Keratinocyte (primary cell): Measurements from ENCODE around the gene CSMD2. TPM values are rescaled to one million over a fixed set of nuclear protein-coding genes. Genes with fewer than 3 reads are reported as not detected.

ENCODE experiments used
- DNase-seq: peaks from one replicate; pipeline ENCODE4 v3.0.0-alpha.2; 2011; ENCODE audit warnings: low read depth, missing footprints, low spot score
- FAIRE-seq: peaks from 2 replicates; lab custom pipeline; 2011; peaks lifted over from hg19 to GRCh38; lab: Jason Lieb, UNC
- H2AFZ ChIP-seq: 2 replicates; pipeline ENCODE4 v1.6.0; 2012; ENCODE audit warnings: low read length, control low read depth, inconsistent platforms; ENCODE audit not compliant: control insufficient read depth
- H3K27ac ChIP-seq: 2 replicates; pipeline ENCODE4 v1.5.1; 2011; ENCODE audit warnings: low read length; ENCODE audit not compliant: control insufficient read depth, insufficient read depth
- H3K27me3 ChIP-seq: 3 replicates; pipeline ENCODE4 v1.6.0; 2011; ENCODE audit warnings: low read length; ENCODE audit not compliant: control insufficient read depth, insufficient read depth; ENCODE audit errors: extremely low read depth
- H3K36me3 ChIP-seq, 2 experiments: 2 replicates in 1 of 2; 3 replicates in 1 of 2; pipeline ENCODE4 v1.5.1; 2011; ENCODE audit warnings: low read length in 2 of 2, mild to moderate bottlenecking in 1 of 2; ENCODE audit not compliant: control insufficient read depth in 2 of 2, insufficient read depth in 2 of 2; ENCODE audit errors: extremely low read depth in 1 of 2
- H3K4me1 ChIP-seq: 3 replicates; pipeline ENCODE4 v1.5.1; 2011; ENCODE audit warnings: low read length; ENCODE audit not compliant: control insufficient read depth, insufficient read depth; ENCODE audit errors: extremely low read depth
- H3K4me2 ChIP-seq: 3 replicates; pipeline ENCODE4 v1.6.0; 2011; ENCODE audit warnings: low read depth, low read length; ENCODE audit not compliant: control insufficient read depth, insufficient read depth; ENCODE audit errors: extremely low read depth
- H3K4me3 ChIP-seq, 3 experiments: fragments of 200-600 bp in 1 of 3; sonication (generic) in 1 of 3; 2 replicates in 2 of 3; 3 replicates in 1 of 3; pipeline ENCODE4 v1.5.1; 2011 to 2016; ENCODE audit warnings: low read length in 3 of 3, mild to moderate bottlenecking in 3 of 3, control low read depth in 2 of 3, inconsistent platforms in 1 of 3, low read depth in 1 of 3, mixed read lengths in 1 of 3, mixed run types in 1 of 3, moderate library complexity in 1 of 3; ENCODE audit not compliant: control insufficient read depth in 2 of 3, insufficient read depth in 2 of 3; ENCODE audit errors: extremely low read depth in 1 of 3
- H3K79me2 ChIP-seq: 2 replicates; pipeline ENCODE4 v1.6.0; 2012; ENCODE audit warnings: low read length; ENCODE audit not compliant: control insufficient read depth, insufficient read depth
- H3K9ac ChIP-seq: 3 replicates; pipeline ENCODE4 v1.6.0; 2011; ENCODE audit warnings: low read length; ENCODE audit not compliant: control insufficient read depth, insufficient read depth; ENCODE audit errors: extremely low read depth
- H3K9me1 ChIP-seq: 3 replicates; pipeline ENCODE4 v1.6.0; 2011; ENCODE audit warnings: low read length; ENCODE audit not compliant: control insufficient read depth, insufficient read depth; ENCODE audit errors: extremely low read depth
- H3K9me3 ChIP-seq: 2 replicates; pipeline ENCODE4 v1.5.1; 2012; ENCODE audit warnings: low read depth, low read length; ENCODE audit not compliant: control insufficient read depth
- H4K20me1 ChIP-seq: 3 replicates; pipeline ENCODE4 v1.6.0; 2011; ENCODE audit warnings: low read length; ENCODE audit not compliant: control insufficient read depth, insufficient read depth; ENCODE audit errors: extremely low read depth
- CTCF ChIP-seq, 3 experiments: IDR thresholded peaks in 1 of 3; conservative IDR thresholded peaks in 1 of 3; optimal IDR thresholded peaks in 1 of 3; 2 replicates in 2 of 3; 3 replicates in 1 of 3; pipeline versions ENCODE3 to v1.5.1; 2011; ENCODE audit warnings: low read length in 3 of 3, mild to moderate bottlenecking in 3 of 3, moderate library complexity in 2 of 3, control low read depth in 1 of 3, inconsistent platforms in 1 of 3; ENCODE audit not compliant: insufficient read depth in 2 of 3; ENCODE audit errors: extremely low read depth in 1 of 3
- EZH2 ChIP-seq: IDR thresholded peaks from one replicate; pipeline ENCODE4 v1.6.1; 2012; ENCODE audit warnings: inconsistent platforms, mild to moderate bottlenecking, low read length, moderate library complexity
- dilution Hi-C: fragments of 300-500 bp; cut with MboI; formaldehyde crosslinking; loops from one replicate; pipeline ENCODE4 v1.7.0; 2020; ENCODE audit warnings: low sequenced_read_pairs; ENCODE audit not compliant: extremely low pct_ligation_motif_present
- polyA plus RNA-seq, 5 experiments: library from polyadenylated mRNA; depleted of rRNA in 3 of 5; stranded (reverse) in 3 of 5; stranded (forward) in 1 of 5; unstranded in 1 of 5; fragments of >200 nt; gene quantifications; 1 replicate in 1 of 5; 2 replicates in 3 of 5; 3 replicates in 1 of 5; pipeline versions ENCODE4 v1.2.1 to v1.2.3, GENCODE V29; 2011 to 2012; ENCODE audit warnings: missing spikeins in 2 of 5, low read depth in 1 of 5, low replicate concordance in 1 of 5

Gene CSMD2
- polyA plus RNA-seq, 1 donor (not counting 4 experiments of a cell fraction or from before 2014, with no cell fraction given): 2.0 TPM

- no peak overlapping the region for H3K9ac ChIP-seq
- H3K79me2 ChIP-seq: no peaks in the 10 kb centered on the region
- H3K4me3 ChIP-seq: no peak overlapping the region
- TF ChIP-seq EZH2 (no peak), CTCF (optimal IDR thresholded peaks at IDR 0.05 in 1 of 3, IDR thresholded peaks at IDR 0.05 in 1 of 3, conservative IDR thresholded peaks at IDR 0.05 in 1 of 3; ENCODE audit: extremely low read depth in 1 of 3, insufficient read depth in 2 of 3, low read length in 3 of 3) (no peak)
- no peak for FAIRE-seq
- no peak overlapping the region for H3K27ac ChIP-seq
- H2AFZ ChIP-seq: no peak overlapping the region
- DNase-seq: no peak
- dilution Hi-C loops: no loop called here
- H3K9me3 ChIP-seq: no peaks in the 10 kb centered on the region
- H3K9me1 ChIP-seq: no peaks in the 10 kb centered on the region
- no peaks in the 10 kb centered on the region for H3K4me1 ChIP-seq
- no peaks in the 10 kb centered on the region for H4K20me1 ChIP-seq
- no peaks in the 10 kb centered on the region for H3K36me3 ChIP-seq
- no peaks in the 10 kb centered on the region for H3K27me3 ChIP-seq
- no peak overlapping the region for H3K4me2 ChIP-seq
These were observed 127.2 kb downstream of the CSMD2 start for GRCh38 chr1:34037856-34038255.

- no peaks in the 10 kb centered on the region for H3K4me1 ChIP-seq
- no peak overlapping the region for H3K4me2 ChIP-seq
- no peaks in the 10 kb centered on the region for H3K27me3 ChIP-seq
- H3K79me2 ChIP-seq: no peaks in the 10 kb centered on the region
- FAIRE-seq (no peak), DNase-seq (no peak)
- H3K27ac ChIP-seq: no peak overlapping the region
- dilution Hi-C loops: no loop called here
- TF ChIP-seq CTCF (optimal IDR thresholded peaks at IDR 0.05 in 1 of 3, IDR thresholded peaks at IDR 0.05 in 1 of 3, conservative IDR thresholded peaks at IDR 0.05 in 1 of 3; ENCODE audit: extremely low read depth in 1 of 3, insufficient read depth in 2 of 3, low read length in 3 of 3) (no peak), EZH2 (no peak)
- H2AFZ ChIP-seq: no peak overlapping the region
- no peaks in the 10 kb centered on the region for H3K36me3 ChIP-seq
- H3K9me3 ChIP-seq: no peaks in the 10 kb centered on the region
- H3K4me3 ChIP-seq: no peak overlapping the region
- H4K20me1 ChIP-seq: no peaks in the 10 kb centered on the region
- H3K9ac ChIP-seq: no peak overlapping the region
- no peaks in the 10 kb centered on the region for H3K9me1 ChIP-seq
These were observed 127.9 kb downstream of the CSMD2 start for GRCh38 chr1:34037109-34037508.
